ENCODE results near the gene LEMD3.

LEMD3 gene

DNA sequence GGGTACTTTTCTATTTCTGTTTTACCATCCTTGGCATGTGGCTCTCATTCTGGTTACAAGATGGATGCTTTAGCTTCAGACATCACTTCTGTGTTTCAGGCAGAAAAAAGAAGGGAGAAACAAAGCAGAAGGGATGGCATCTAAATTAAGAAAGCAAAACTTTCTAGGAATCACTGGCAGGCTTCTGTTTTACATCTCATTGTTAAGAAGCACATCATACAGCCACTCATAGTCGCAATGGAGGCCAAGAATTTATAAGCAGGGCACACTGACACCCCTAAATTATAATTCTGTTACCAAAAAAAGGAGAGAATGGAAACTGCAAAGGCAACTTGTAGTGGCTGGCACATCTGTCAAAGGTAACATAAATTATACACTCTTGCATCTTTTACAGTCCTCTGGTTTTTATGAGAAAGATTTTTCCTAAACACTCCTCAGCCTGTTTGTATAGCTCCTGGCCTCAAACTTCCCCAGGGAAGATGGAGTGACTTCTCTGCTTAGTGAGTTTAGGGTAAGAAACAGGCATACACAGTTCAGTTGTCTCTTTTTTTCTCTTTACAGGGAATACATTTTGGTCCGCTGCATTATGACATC is 22.0 kb upstream of the LEMD3 start:
- peaks cover 39% of the 10 kb centered on the region for H3K27me3 ChIP-seq (ENCODE audit: control insufficient read depth, insufficient read depth, low read length)
- H3K36me3 ChIP-seq (ENCODE audit: insufficient read depth, low read length): no peaks in the 10 kb centered on the region

DNA sequence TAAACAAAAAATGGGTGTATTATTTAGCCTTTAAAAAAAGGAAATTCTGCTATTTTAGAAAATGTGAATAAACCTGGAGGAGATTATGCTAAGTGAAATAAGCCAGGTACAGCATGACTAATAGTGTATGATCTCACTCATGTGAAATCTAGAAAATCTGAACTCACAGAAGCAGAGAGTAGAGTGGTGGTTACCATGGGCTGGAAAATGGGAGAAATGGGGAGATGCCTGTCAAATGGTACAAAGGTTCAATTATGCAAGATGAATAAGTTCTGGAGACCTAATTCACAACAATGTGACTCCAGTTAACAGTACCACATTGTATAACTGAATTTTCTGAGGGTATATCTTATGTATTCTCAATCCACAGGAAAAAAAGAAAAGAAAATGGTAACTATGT is 17.4 kb upstream of the LEMD3 start:
- H3K9me3 ChIP-seq (replicated peaks; ENCODE audit: low read length): no peaks in the 10 kb centered on the region
- no peak overlapping the region for H3K9ac ChIP-seq (ENCODE audit: low read depth, low read length)
- no peak overlapping the region for H3K4me2 ChIP-seq (ENCODE audit: low read length)
- H3K4me3 ChIP-seq (ENCODE audit: low read length): no peak overlapping the region
- H3K27me3 ChIP-seq (ENCODE audit: control insufficient read depth, insufficient read depth, low read length): peaks cover 8% of the 10 kb centered on the region
- H3K36me3 ChIP-seq (ENCODE audit: insufficient read depth, low read length): no peaks in the 10 kb centered on the region
- peaks cover 9% of the 10 kb centered on the region for H3K4me1 ChIP-seq (ENCODE audit: control insufficient read depth, insufficient read depth, low read length)

More for the DNA sequence above, 22.0 kb upstream of the LEMD3 start:
- Histone ChIP-seq H3K9ac (ENCODE audit: low read depth, low read length) (no peak overlapping the region), H3K9me3 (replicated peaks; ENCODE audit: low read length) (no peaks in the 10 kb centered on the region), H3K4me2 (ENCODE audit: low read length) (no peak overlapping the region), H3K4me3 (ENCODE audit: low read length) (no peak overlapping the region), H3K4me1 (ENCODE audit: control insufficient read depth, insufficient read depth, low read length) (no peaks in the 10 kb centered on the region)

DNA sequence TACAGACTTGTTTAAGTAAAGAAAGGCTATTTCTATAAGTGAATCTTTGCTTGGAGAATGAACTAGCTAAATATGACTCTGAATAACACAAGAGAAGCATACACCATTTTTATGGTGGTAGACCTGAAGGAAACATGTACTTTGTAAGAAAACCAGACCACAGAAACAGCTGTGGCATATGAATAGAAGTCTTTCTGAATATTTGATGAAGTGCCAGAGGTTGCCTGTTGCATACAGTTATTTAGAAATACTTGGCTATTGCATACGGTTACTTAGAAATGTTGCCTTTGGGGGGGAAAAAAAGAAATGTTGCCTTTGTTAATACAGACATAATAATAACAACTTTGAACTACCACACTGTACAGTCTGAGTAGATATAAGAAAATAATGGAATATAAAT is 16.8 kb upstream of the LEMD3 start:
- peaks cover 5% of the 10 kb centered on the region for H3K27me3 ChIP-seq (ENCODE audit: control insufficient read depth, insufficient read depth, low read length)
- H3K9me3 ChIP-seq (replicated peaks; ENCODE audit: low read length): no peaks in the 10 kb centered on the region
- no peak overlapping the region for H3K4me3 ChIP-seq (ENCODE audit: low read length)
- peaks cover 9% of the 10 kb centered on the region for H3K4me1 ChIP-seq (ENCODE audit: control insufficient read depth, insufficient read depth, low read length)
- no peak overlapping the region for H3K9ac ChIP-seq (ENCODE audit: low read depth, low read length)
- no peak overlapping the region for H3K4me2 ChIP-seq (ENCODE audit: low read length)
- H3K36me3 ChIP-seq (ENCODE audit: insufficient read depth, low read length): no peaks in the 10 kb centered on the region

- no peak overlapping the region for H3K4me3 ChIP-seq (ENCODE audit: low read length)
- no peak overlapping the region for H3K4me2 ChIP-seq (ENCODE audit: low read length)
- H3K4me1 ChIP-seq (ENCODE audit: control insufficient read depth, insufficient read depth, low read length): peaks cover 9% of the 10 kb centered on the region
- no peaks in the 10 kb centered on the region for H3K9me3 ChIP-seq (replicated peaks; ENCODE audit: low read length)
- H3K27me3 ChIP-seq (ENCODE audit: control insufficient read depth, insufficient read depth, low read length): peaks cover 5% of the 10 kb centered on the region
- no peaks in the 10 kb centered on the region for H3K36me3 ChIP-seq (ENCODE audit: insufficient read depth, low read length)
- H3K9ac ChIP-seq (ENCODE audit: low read depth, low read length): no peak overlapping the region
Observed at GRCh38 chr12:65155784-65156183, 13.6 kb upstream of the LEMD3 start.

GRCh38 chr12:65156366-65156841 is 13.0 kb upstream of the LEMD3 start:
- no peaks in the 10 kb centered on the region for H3K36me3 ChIP-seq (ENCODE audit: insufficient read depth, low read length)
- no peak overlapping the region for H3K4me2 ChIP-seq (ENCODE audit: low read length)
- H3K4me3 ChIP-seq (ENCODE audit: low read length): no peak overlapping the region
- peaks cover 11% of the 10 kb centered on the region for H3K27me3 ChIP-seq (ENCODE audit: control insufficient read depth, insufficient read depth, low read length)
- H3K9ac ChIP-seq (ENCODE audit: low read depth, low read length): no peak overlapping the region
- H3K4me1 ChIP-seq (ENCODE audit: control insufficient read depth, insufficient read depth, low read length): peaks cover 9% of the 10 kb centered on the region
- no peaks in the 10 kb centered on the region for H3K9me3 ChIP-seq (replicated peaks; ENCODE audit: low read length)

DNA sequence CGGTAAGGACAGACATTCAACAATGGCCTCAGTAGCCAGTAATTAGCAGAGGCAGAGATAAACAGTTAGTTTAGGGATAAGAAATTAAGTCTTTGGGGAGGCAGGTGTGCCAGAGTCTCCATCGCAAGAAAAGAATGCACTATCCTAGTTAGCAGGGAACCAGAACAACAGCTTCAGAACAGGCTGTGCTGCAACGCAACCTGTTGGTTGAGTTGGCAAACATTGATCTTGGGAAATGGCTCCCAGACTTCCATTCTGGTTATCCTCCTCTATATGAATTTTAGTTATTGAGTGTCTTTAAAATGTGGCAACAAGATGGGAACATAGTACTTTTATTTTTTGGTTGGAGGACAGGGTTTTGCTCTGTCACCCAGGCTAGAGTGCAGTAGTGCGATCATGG is 12.3 kb upstream of the LEMD3 start:
- no peak overlapping the region for H3K4me2 ChIP-seq (ENCODE audit: low read length)
- no peaks in the 10 kb centered on the region for H3K36me3 ChIP-seq (ENCODE audit: insufficient read depth, low read length)
- peaks cover 9% of the 10 kb centered on the region for H3K4me1 ChIP-seq (ENCODE audit: control insufficient read depth, insufficient read depth, low read length)
- no peaks in the 10 kb centered on the region for H3K9me3 ChIP-seq (replicated peaks; ENCODE audit: low read length)
- no peak overlapping the region for H3K4me3 ChIP-seq (ENCODE audit: low read length)
- no peak overlapping the region for H3K9ac ChIP-seq (ENCODE audit: low read depth, low read length)
- peaks cover 18% of the 10 kb centered on the region for H3K27me3 ChIP-seq (ENCODE audit: control insufficient read depth, insufficient read depth, low read length)

DNA sequence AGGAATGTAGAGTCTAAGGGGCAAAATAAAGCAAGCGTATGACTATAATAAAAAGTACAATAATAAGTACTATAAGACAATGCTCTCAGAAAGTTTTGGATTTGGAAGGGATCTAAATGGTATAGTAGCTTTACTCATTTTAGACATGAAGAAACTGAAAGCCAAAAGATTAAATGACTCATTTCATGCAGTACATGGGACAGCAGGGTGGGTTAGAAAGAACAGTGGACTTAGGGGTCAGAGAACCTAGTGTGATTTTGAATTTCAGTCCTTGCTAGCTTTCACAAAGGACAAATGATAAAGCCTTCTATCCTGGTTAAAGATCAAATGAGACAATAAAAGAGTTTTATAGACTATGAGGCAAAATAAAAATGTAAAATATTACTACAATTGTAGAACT is 6.8 kb upstream of the LEMD3 start:
- Histone ChIP-seq H3K9ac (ENCODE audit: low read depth, low read length) (no peak overlapping the region), H3K27me3 (ENCODE audit: control insufficient read depth, insufficient read depth, low read length) (peaks cover 29% of the 10 kb centered on the region), H3K9me3 (replicated peaks; ENCODE audit: low read length) (no peaks in the 10 kb centered on the region), H3K36me3 (ENCODE audit: insufficient read depth, low read length) (no peaks in the 10 kb centered on the region), H3K4me1 (ENCODE audit: control insufficient read depth, insufficient read depth, low read length) (no peaks in the 10 kb centered on the region), H3K4me3 (ENCODE audit: low read length) (no peak overlapping the region), H3K4me2 (ENCODE audit: low read length) (no peak overlapping the region)

- H3K27me3 ChIP-seq (ENCODE audit: control insufficient read depth, insufficient read depth, low read length): peaks cover 29% of the 10 kb centered on the region
- H3K4me3 ChIP-seq (ENCODE audit: low read length): no peak overlapping the region
Observed at GRCh38 chr12:65164244-65164643, 5.1 kb upstream of the LEMD3 start.

GRCh38 chr12:65164774-65165173 is 4.6 kb upstream of the LEMD3 start:
- Histone ChIP-seq H3K4me3 (ENCODE audit: low read length) (no peak overlapping the region), H3K9me3 (replicated peaks; ENCODE audit: low read length) (no peaks in the 10 kb centered on the region), H3K4me2 (ENCODE audit: low read length) (no peak overlapping the region), H3K9ac (ENCODE audit: low read depth, low read length) (no peak overlapping the region), H3K4me1 (ENCODE audit: control insufficient read depth, insufficient read depth, low read length) (peaks cover 5% of the 10 kb centered on the region), H3K36me3 (ENCODE audit: insufficient read depth, low read length) (no peaks in the 10 kb centered on the region), H3K27me3 (ENCODE audit: control insufficient read depth, insufficient read depth, low read length) (peaks cover 29% of the 10 kb centered on the region)

More at GRCh38 chr12:65164244-65164643, 5.1 kb upstream of the LEMD3 start:
- no peak overlapping the region for H3K9ac ChIP-seq (ENCODE audit: low read depth, low read length)
- H3K4me1 ChIP-seq (ENCODE audit: control insufficient read depth, insufficient read depth, low read length): peaks cover 5% of the 10 kb centered on the region
- no peaks in the 10 kb centered on the region for H3K36me3 ChIP-seq (ENCODE audit: insufficient read depth, low read length)
- no peak overlapping the region for H3K4me2 ChIP-seq (ENCODE audit: low read length)
- H3K9me3 ChIP-seq (replicated peaks; ENCODE audit: low read length): no peaks in the 10 kb centered on the region

GRCh38 chr12:65168681-65169319 is 583 bp upstream of the LEMD3 start:
- Histone ChIP-seq H3K4me1 (ENCODE audit: control insufficient read depth, insufficient read depth, low read length) (peaks cover 29% of the 10 kb centered on the region), H3K36me3 (ENCODE audit: insufficient read depth, low read length) (no peaks in the 10 kb centered on the region), H3K4me2 (ENCODE audit: low read length) (peak overlapping the region; percentile 100), H3K9ac (ENCODE audit: low read depth, low read length) (peak overlapping the region; percentile 97), H3K9me3 (replicated peaks; ENCODE audit: low read length) (no peaks in the 10 kb centered on the region), H3K27me3 (ENCODE audit: control insufficient read depth, insufficient read depth, low read length) (peaks cover 4% of the 10 kb centered on the region), H3K4me3 (ENCODE audit: low read length) (peak overlapping the region; percentile 99)

- peak overlapping the region; percentile 100 for H3K4me2 ChIP-seq (ENCODE audit: low read length)
- peak overlapping the region; percentile 99 for H3K4me3 ChIP-seq (ENCODE audit: low read length)
- no peaks in the 10 kb centered on the region for H3K36me3 ChIP-seq (ENCODE audit: insufficient read depth, low read length)
- H3K27me3 ChIP-seq (ENCODE audit: control insufficient read depth, insufficient read depth, low read length): peaks cover 4% of the 10 kb centered on the region
- H3K9me3 ChIP-seq (replicated peaks; ENCODE audit: low read length): no peaks in the 10 kb centered on the region
- peak overlapping the region; percentile 97 for H3K9ac ChIP-seq (ENCODE audit: low read depth, low read length)
- peaks cover 30% of the 10 kb centered on the region for H3K4me1 ChIP-seq (ENCODE audit: control insufficient read depth, insufficient read depth, low read length)
Observed at GRCh38 chr12:65170209-65170881, 962 bp downstream of the LEMD3 start.
